HG02759 (cell line): ENCODE data around the gene HPX.
A peak's percentile ranks its signal among the peaks of the same experiment; 100 is the strongest.

Source experiments
- ATAC-seq: cut with Tn5 transposase; IDR thresholded peaks from one replicate; pipeline ENCODE4 v1.9.1; 2021; ENCODE audit warnings: mild to moderate bottlenecking, moderate library complexity; ENCODE audit not compliant: unreplicated experiment

Gene HPX

GRCh38 chr11:6418557-6419008, 22.2 kb downstream of the HPX start:
- no peak for ATAC-seq

GRCh38 chr11:6417907-6418556, 22.8 kb downstream of the HPX start:
- no peak for ATAC-seq

DNA sequence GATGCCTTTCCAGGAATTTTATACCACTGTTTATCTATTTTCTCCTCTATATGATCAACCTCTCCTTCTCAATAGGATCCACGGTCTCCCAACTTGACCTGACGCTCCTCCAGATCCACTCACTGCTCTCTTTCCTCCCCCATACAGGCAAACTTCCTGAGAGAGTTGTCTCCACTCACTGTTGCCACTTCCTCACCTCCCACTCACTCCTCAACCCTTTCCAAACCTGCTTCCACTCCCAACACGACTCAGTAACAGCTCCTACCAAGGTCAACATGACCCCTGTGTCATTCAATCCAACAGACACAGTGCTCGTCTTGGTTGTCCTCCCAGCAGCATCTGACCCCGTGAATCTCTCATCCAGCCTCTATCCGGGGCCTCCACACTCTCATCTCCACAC, 25.0 kb downstream of the HPX start:
- no peak for ATAC-seq

- no peak for ATAC-seq
Measured at GRCh38 chr11:6414874-6415328, 25.9 kb downstream of the HPX start.

GRCh38 chr11:6413791-6414201, 27.0 kb downstream of the HPX start:
- no peak for ATAC-seq

DNA sequence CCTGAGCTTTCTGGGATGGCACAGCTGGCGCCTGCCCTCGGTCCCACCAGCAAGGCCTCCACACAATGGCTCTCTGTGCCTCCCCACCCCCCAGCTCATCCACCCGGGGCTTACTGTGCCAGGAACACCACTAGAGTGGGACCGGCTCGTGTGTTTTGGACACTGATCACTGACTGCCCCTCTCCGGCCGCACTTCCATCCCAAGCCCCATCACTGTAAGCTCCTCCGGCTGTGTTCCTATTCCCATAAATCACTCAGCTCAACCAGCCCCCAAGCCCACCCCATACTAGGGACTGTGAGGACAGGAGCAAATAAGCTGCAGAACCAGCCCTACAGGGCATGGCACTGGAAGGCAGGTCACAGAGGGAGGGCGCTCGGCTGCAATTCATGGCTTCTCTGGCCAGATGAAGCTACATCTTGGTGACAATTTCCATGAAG, 29.2 kb downstream of the HPX start:
- ATAC-seq, result no peak

DNA sequence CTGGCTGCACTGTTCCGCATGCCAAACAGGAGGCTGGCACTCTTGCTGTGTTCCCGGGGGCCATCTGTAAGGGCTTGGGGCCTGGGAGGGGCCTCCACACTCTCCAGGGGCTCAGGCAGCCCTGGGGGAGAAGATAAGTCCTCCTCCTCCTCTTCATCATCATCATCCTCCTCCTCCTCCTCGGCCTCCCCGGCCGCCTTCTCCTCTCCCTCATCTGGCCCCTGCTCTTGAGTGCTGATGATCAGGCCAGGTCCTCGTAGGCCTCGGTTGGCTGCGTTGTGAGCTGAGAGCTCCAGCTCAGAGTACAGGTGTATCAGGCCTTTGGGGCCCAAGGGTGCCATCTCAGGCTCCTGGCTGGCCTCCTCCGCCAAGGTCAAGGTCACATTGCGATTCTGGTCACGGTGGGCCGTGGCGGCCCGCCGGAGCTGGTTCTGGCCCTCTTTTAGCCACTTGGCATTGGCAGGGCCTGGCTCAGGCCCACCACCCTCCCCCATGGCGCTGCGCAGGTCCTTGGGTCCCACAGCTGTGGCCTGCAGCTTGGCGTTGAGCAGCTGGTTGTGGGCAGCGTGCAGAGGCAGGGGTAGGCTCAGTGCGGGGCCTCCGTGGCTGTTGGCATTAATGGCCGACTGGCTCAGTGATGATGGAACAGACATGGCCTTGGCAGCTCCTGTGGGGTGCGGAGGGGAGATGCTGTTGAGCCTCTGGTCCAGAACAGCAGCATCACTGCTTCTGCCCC, 29.9 kb downstream of the HPX start:
- ATAC-seq, result no peak

GRCh38 chr11:6406370-6406769, 34.4 kb downstream of the HPX start:
- ATAC-seq, result no peak

DNA sequence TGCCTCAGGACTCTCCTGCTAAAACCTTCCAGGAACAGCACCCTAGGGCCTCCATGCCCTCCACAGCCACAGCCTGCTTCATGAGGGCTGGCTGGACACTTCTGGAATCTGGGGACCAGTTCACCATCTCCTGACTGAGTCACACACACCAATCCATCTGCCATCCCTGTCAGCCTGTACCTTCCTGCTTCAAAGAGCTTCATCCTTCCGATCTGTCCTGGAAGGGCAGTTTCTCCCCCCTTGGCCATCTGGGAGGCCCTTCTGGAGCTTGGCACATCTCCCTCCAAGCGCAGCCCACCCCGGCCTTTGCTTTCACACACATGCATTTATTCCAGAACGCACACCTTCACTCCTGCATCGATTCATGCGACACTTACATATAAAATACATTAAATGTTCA, 34.9 kb downstream of the HPX start:
- ATAC-seq, result no peak

GRCh38 chr11:6405052-6405667, 35.6 kb downstream of the HPX start:
- no peak for ATAC-seq

GRCh38 chr11:6404342-6405051, 36.3 kb downstream of the HPX start:
- no peak for ATAC-seq

DNA sequence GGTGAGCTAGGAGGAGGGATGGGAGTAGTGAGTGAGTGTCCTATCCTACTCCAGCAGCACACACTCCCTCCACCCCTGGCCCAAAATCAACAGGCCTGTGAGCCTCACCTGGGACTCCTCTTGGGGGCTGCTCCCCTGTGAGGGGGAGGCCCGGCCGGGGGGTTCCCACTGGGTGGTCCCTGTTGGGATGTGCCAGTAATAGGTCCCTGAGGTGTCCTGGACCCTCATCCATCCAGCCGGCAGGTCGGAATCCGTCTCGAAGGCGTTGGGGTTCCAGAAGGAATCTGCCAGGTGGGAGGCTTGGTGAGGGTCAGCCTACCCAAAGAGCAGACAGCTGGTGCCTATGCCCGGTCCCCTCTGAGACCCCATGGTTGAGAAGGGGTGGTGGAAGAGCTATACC, 37.2 kb downstream of the HPX start:
- ATAC-seq, result no peak

GRCh38 chr11:6402561-6402981, 38.2 kb downstream of the HPX start:
- peak; percentile 93 for ATAC-seq

DNA sequence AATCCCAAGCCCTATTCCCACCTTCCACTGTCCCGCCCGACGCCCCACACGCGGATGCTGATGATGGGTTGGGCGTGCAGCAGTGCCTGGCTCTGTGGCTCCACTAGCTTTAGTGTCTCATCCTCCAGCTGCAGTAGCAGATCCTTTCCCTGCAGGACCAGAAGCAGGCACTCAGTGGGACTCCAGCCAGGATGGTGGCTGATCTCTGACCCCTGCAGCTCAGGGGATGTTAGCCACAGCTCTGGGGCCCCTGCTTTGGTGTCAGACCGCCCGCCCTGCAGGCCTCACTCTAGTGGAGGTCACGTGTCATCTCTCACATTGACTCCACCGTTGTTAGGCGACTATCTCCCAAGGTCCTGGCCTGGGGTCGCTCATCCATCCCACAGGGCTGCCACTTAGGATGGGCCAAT, 38.7 kb downstream of the HPX start:
- ATAC-seq, result peak; percentile 45

DNA sequence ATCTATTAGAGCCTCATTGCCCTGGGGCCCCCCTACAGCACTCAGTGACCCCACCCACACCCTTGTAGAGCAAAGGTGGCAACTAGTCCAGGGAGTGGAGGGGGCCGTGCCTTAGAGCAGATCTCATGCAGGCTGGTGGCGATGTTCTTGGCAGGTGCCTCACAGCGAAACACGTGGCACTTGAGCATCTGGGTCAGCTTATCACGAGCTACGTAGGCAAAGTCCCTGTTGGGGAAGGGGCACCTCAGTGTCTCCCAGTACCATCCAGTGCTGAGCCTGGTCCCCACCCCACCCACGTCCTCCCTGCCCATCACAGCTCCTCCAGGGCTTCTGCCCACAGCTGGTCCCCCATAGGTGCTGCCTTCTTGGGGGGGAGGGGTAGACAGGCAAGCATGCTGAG, 39.3 kb downstream of the HPX start:
- ATAC-seq, result no peak

- no peak for ATAC-seq
Measured at GRCh38 chr11:6400431-6401345, 40.1 kb downstream of the HPX start.

DNA sequence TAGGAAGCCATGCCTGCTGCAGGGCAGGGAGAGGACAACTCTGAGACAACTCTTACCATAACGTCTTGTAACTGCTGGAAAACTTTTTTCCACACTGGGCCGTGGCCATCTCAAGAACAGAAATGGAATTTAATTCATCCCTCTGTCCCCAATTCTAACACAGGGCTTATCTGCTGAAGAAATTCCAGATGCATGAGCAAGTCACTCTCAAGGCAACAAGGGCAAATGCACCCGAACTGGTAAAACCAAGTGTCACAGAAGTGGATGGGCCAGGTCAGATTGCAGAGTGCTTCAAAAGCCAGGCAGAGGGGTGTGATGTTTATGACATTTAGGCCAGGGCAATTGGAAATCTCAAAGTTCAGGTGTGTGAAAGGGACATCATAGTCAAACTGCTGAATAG, 43.2 kb downstream of the HPX start:
- no peak for ATAC-seq

- no peak for ATAC-seq
Measured at GRCh38 chr11:6397156-6397555, 43.6 kb downstream of the HPX start.

GRCh38 chr11:6395470-6396060, 45.2 kb downstream of the HPX start:
- no peak for ATAC-seq
